SK-N-SH (cell line): Measurements from ENCODE around the gene RASSF3. TPM values are rescaled to one million over a fixed set of nuclear protein-coding genes. Genes with fewer than 3 reads are reported as not detected.

ENCODE experiments used
- CTCF ChIA-PET: fragments of 300-600, 350-600 bp; formaldehyde crosslinking; extraction: SDS; loops from one replicate; lab custom pipeline; 2021; lab: Yijun Ruan, JAX
- POLR2A ChIA-PET: fragments of 350-600 bp; sonication (Branson Sonifier 250); formaldehyde crosslinking; extraction: SDS; loops from one replicate; lab custom pipeline; 2020; ENCODE audit warnings: antibody characterized with exemption, inconsistent platforms; lab: Yijun Ruan, JAX
- DNase-seq: peaks from one replicate; pipeline ENCODE4 v3.0.0; 2012
- H2AFZ ChIP-seq: fragments of 200-600 bp; sonication (generic); 2 replicates; pipeline ENCODE4 v1.8.1; 2016; ENCODE audit warnings: antibody characterized with exemption, mild to moderate bottlenecking, low read depth
- H3F3A ChIP-seq: fragments of 200-600 bp; sonication (generic); replicated peaks from 2 replicates; pipeline ENCODE3; 2016; ENCODE audit warnings: antibody characterized with exemption, mild to moderate bottlenecking; ENCODE audit not compliant: insufficient read depth
- H3K27ac ChIP-seq, 2 experiments: fragments of 200-500 bp in 1 of 2; fragments of 200-600 bp in 1 of 2; sonication (Bioruptor generic) in 1 of 2; sonication (generic), shearing (Covaris generic) in 1 of 2; 2 replicates each; pipeline versions ENCODE4 v1.5.1 to v1.6.1; 2014 to 2016; ENCODE audit warnings: low read depth in 2 of 2, inconsistent platforms in 1 of 2, low read length in 1 of 2, mild to moderate bottlenecking in 1 of 2, mixed read lengths in 1 of 2
- H3K27me3 ChIP-seq: fragments of 200-600 bp; sonication (generic), shearing (Covaris generic); 2 replicates; pipeline ENCODE4 v1.6.1; 2016; ENCODE audit warnings: mixed run types; ENCODE audit not compliant: insufficient read depth
- H3K36me3 ChIP-seq, 2 experiments: fragments of 200-500 bp in 1 of 2; fragments of 200-600 bp in 1 of 2; sonication (Bioruptor generic) in 1 of 2; sonication (generic) in 1 of 2; replicated peaks in 1 of 2; 2 replicates each; pipeline versions ENCODE3 to v1.5.1; 2014 to 2016; ENCODE audit warnings: low read length in 1 of 2, mild to moderate bottlenecking in 1 of 2; ENCODE audit not compliant: insufficient read depth in 2 of 2, control insufficient read depth in 1 of 2
- H3K4me1 ChIP-seq, 2 experiments: fragments of 200-500 bp in 1 of 2; fragments of 200-600 bp in 1 of 2; sonication (Bioruptor generic) in 1 of 2; sonication (generic), shearing (Covaris generic) in 1 of 2; 2 replicates each; pipeline versions ENCODE4 v1.5.1 to v1.6.1; 2014 to 2016; ENCODE audit warnings: low read depth in 1 of 2, low read length in 1 of 2, mixed run types in 1 of 2; ENCODE audit not compliant: insufficient read depth in 2 of 2, control insufficient read depth in 1 of 2
- H3K4me2 ChIP-seq: fragments of 200-600 bp; sonication (generic), shearing (Covaris generic); 2 replicates; pipeline ENCODE4 v1.6.1; 2017; ENCODE audit warnings: mixed run types
- H3K4me3 ChIP-seq, 2 experiments: fragments of 200-500 bp in 1 of 2; fragments of 200-600 bp in 1 of 2; sonication (Bioruptor generic) in 1 of 2; sonication (generic), shearing (Covaris generic) in 1 of 2; 2 replicates each; pipeline versions ENCODE4 v1.5.1 to v1.8.1; 2014 to 2016; ENCODE audit warnings: low read depth in 2 of 2, inconsistent platforms in 1 of 2, low read length in 1 of 2, mild to moderate bottlenecking in 1 of 2, mixed read lengths in 1 of 2, moderate library complexity in 1 of 2
- H3K79me2 ChIP-seq: fragments of 200-600 bp; sonication (generic); 2 replicates; pipeline ENCODE4 v1.8.1; 2017; ENCODE audit warnings: mild to moderate bottlenecking; ENCODE audit not compliant: insufficient read depth
- H3K9ac ChIP-seq: fragments of 200-600 bp; sonication (generic); 2 replicates; pipeline ENCODE4 v1.6.1; 2017; ENCODE audit warnings: mixed run types
- H3K9me2 ChIP-seq: fragments of 200-600 bp; sonication (generic); 2 replicates; pipeline ENCODE4 v1.6.1; 2017; ENCODE audit warnings: mixed run types
- H3K9me3 ChIP-seq: fragments of 200-600 bp; sonication (generic); 2 replicates; pipeline ENCODE4 v1.6.1; 2017; ENCODE audit warnings: mixed run types, mild to moderate bottlenecking, moderate library complexity
- H4K20me1 ChIP-seq: fragments of 200-600 bp; sonication (generic); 2 replicates; pipeline ENCODE4 v1.6.1; 2017; ENCODE audit warnings: mild to moderate bottlenecking, mixed run types; ENCODE audit not compliant: insufficient read depth
- CHD2 ChIP-seq: fragments of 150-350 bp; IDR thresholded peaks from 2 replicates; pipeline ENCODE4 v1.6.1; 2018; ENCODE audit warnings: low read length; ENCODE audit not compliant: partially characterized antibody
- CTCF ChIP-seq: fragments of 200-600 bp; sonication (generic); IDR thresholded peaks from 2 replicates; pipeline ENCODE4 v1.6.1; 2017; ENCODE audit warnings: antibody characterized with exemption, mild to moderate bottlenecking, moderate library complexity
- ELF1 ChIP-seq: IDR thresholded peaks from 2 replicates; pipeline ENCODE4 v1.4.0; 2012
- EP300 ChIP-seq, 2 experiments: IDR thresholded peaks; 2 replicates each; pipeline versions ENCODE4 v1.4.0 to v1.6.1; 2012; ENCODE audit warnings: borderline replicate concordance in 1 of 2, low read depth in 1 of 2, low read length in 1 of 2
- GATA2 ChIP-seq: sonication (generic); formaldehyde crosslinking; IDR thresholded peaks from 2 replicates; pipeline ENCODE4 v1.5.0; 2020; ENCODE audit warnings: mild to moderate bottlenecking, missing genetic modification reagents
- MXI1 ChIP-seq: IDR thresholded peaks from 2 replicates; pipeline ENCODE4 v1.6.1; 2012; ENCODE audit warnings: mild to moderate bottlenecking, low read depth, low read length, improper control_type of control experiment
- PBX3 ChIP-seq: IDR thresholded peaks from 2 replicates; pipeline ENCODE4; 2012
- RCOR1 ChIP-seq: fragments of 150-350 bp; IDR thresholded peaks from 2 replicates; pipeline ENCODE4 v1.6.1; 2017; ENCODE audit warnings: antibody characterized with exemption, low read length
- SMC3 ChIP-seq: IDR thresholded peaks from 2 replicates; pipeline ENCODE4 v1.6.1; 2012; ENCODE audit warnings: low read depth, low read length, improper control_type of control experiment
- TCF12 ChIP-seq: IDR thresholded peaks from 2 replicates; pipeline ENCODE4 v1.4.0; 2012
- ZBTB33 ChIP-seq: IDR thresholded peaks from 2 replicates; pipeline ENCODE4 v1.4.0; 2012; ENCODE audit warnings: low read depth, borderline replicate concordance
- WGBS: methylation state at CpG from one replicate; pipeline ENCODE4 v1.1.6; 2017; ENCODE audit warnings: low lambda C conversion rate; 5-methylcytosine and 5-hydroxymethylcytosine counted together
- polyA plus RNA-seq, 3 experiments: library from polyadenylated mRNA; depleted of rRNA; stranded (reverse); fragments of >200 nt; gene quantifications; 2 replicates each; pipeline ENCODE4 v1.2.3, GENCODE V29; 2012

Gene RASSF3
- polyA plus RNA-seq, 1 of the 3 experiments (the other 2 are of a cell fraction): 11.1 TPM

- 53% methylated on average over 5 of the region's 5 CpGs for WGBS
- CTCF ChIA-PET: interaction anchor here (0.7 to 3.4 kb wide), 3 partner anchors 27 to 157 kb away, joined by 3 to 27 read pairs (median 5); no protein-coding TSS in a partner anchor
- 0 out of 4 replicates have a peak overlapping the region, but pooled peaks of 1 of the 2 experiments have one; percentile 17 for H3K4me3 ChIP-seq
These were observed 91.0 kb downstream of the RASSF3 start for GRCh38 chr12:64701283-64701682.

More at GRCh38 chr12:64701283-64701682, 91.0 kb downstream of the RASSF3 start:
- Histone ChIP-seq H3K36me3 (peaks cover 0 to 14% of the 10 kb centered on the region in 2 experiments), H3K27ac (peak overlapping the region in 1 of 2 experiments; percentile 67; a peak in 2 of 4 replicates), H3K4me2 (no peak overlapping the region), H4K20me1 (no peaks in the 10 kb centered on the region), H3F3A (peaks cover 6% of the 10 kb centered on the region), H3K9ac (no peak overlapping the region), H3K9me3 (no peaks in the 10 kb centered on the region), H3K79me2 (no peaks in the 10 kb centered on the region), H2AFZ (no peak overlapping the region), H3K4me1 (peaks cover under 1 to 14% of the 10 kb centered on the region in 2 experiments; a peak in 2 of 4 replicates), H3K27me3 (no peaks in the 10 kb centered on the region), H3K9me2 (no peaks in the 10 kb centered on the region)
- POLR2A ChIA-PET: no interaction called here
- TF ChIP-seq CTCF: no peak
- no peak for TF ChIP-seq ELF1
- peak in 1 of 2 experiments; percentile 18; a peak in 1 of 4 replicates for TF ChIP-seq EP300 (IDR thresholded peaks at IDR 0.05; ENCODE audit: borderline replicate concordance in 1 of 2, low read depth in 1 of 2, low read length in 1 of 2)
- TF ChIP-seq TCF12: peak; percentile 48
- TF ChIP-seq GATA2: no peak
- TF ChIP-seq PBX3: no peak
- TF ChIP-seq ZBTB33: no peak
- TF ChIP-seq SMC3: no peak
- TF ChIP-seq CHD2: peak; percentile 34
- TF ChIP-seq MXI1: peak; percentile 84
- peak; percentile 17; the same call in 1 of the 2 replicates for TF ChIP-seq RCOR1
- DNase-seq: peak; percentile 58
